HepG2 (cell line): Measurements from ENCODE around the gene NATD1. TPM values are rescaled to one million over a fixed set of nuclear protein-coding genes. Genes with fewer than 3 reads are reported as not detected.

Source experiments
- CBX5 ChIP-seq: sonication (generic); formaldehyde crosslinking; IDR thresholded peaks from 2 replicates; pipeline ENCODE4 v1.4.0; 2020; ENCODE audit warnings: missing genetic modification reagents, borderline replicate concordance
- CREB1 ChIP-seq, 2 experiments: fragments of 450-650 bp in 1 of 2; IDR thresholded peaks; 2 replicates each; pipeline ENCODE4 v1.6.1; 2016 to 2017; ENCODE audit warnings: control low read depth in 1 of 2, mild to moderate bottlenecking in 1 of 2, missing compliant biosample characterization in 1 of 2, missing genetic modification characterization in 1 of 2
- HNRNPUL1 ChIP-seq: fragments of 200-400 bp; formaldehyde crosslinking; IDR thresholded peaks from 2 replicates; pipeline ENCODE4 v1.6.1; 2017; ENCODE audit warnings: low read depth, mild to moderate bottlenecking, low read length, moderate library complexity
- IRX3 ChIP-seq: sonication (generic); formaldehyde crosslinking; IDR thresholded peaks from 2 replicates; pipeline ENCODE4 v1.8.1; 2023; ENCODE audit warnings: mild to moderate bottlenecking, low read depth, missing genetic modification reagents, borderline replicate concordance
- MATR3 ChIP-seq: sonication (generic); formaldehyde crosslinking; IDR thresholded peaks from 2 replicates; pipeline ENCODE4 v1.4.0; 2020; ENCODE audit warnings: missing genetic modification reagents
- MAZ ChIP-seq, 2 experiments: sonication (generic) in 1 of 2; formaldehyde crosslinking in 1 of 2; IDR thresholded peaks; 2 replicates each; pipeline versions ENCODE4 v1.5.0 to v1.6.1; 2012 to 2020; ENCODE audit warnings: low read depth in 2 of 2, mild to moderate bottlenecking in 2 of 2, borderline replicate concordance in 1 of 2, improper control_type of control experiment in 1 of 2, low read length in 1 of 2, missing genetic modification reagents in 1 of 2, moderate library complexity in 1 of 2
- NFIB ChIP-seq: sonication (generic); formaldehyde crosslinking; IDR thresholded peaks from 2 replicates; pipeline ENCODE4 v1.9.0; 2021; ENCODE audit warnings: missing genetic modification reagents, mild to moderate bottlenecking, borderline replicate concordance
- NFKB2 ChIP-seq: sonication (generic); formaldehyde crosslinking; IDR thresholded peaks from 2 replicates; pipeline ENCODE4 v1.4.0; 2020; ENCODE audit warnings: missing genetic modification reagents, borderline replicate concordance
- NFRKB ChIP-seq: fragments of 450-650 bp; IDR thresholded peaks from 2 replicates; pipeline ENCODE4 v1.6.1; 2017
- NPAS2 ChIP-seq: sonication (generic); formaldehyde crosslinking; IDR thresholded peaks from 2 replicates; pipeline ENCODE4 v1.8.0; 2022; ENCODE audit warnings: mild to moderate bottlenecking, missing genetic modification reagents, borderline replicate concordance
- RBAK ChIP-seq: sonication (generic); formaldehyde crosslinking; IDR thresholded peaks from 2 replicates; pipeline ENCODE4 v1.5.1; 2020; ENCODE audit warnings: mild to moderate bottlenecking, missing genetic modification reagents
- SOX5 ChIP-seq: IDR thresholded peaks from 2 replicates; pipeline ENCODE4 v1.6.1; 2016; ENCODE audit warnings: borderline replicate concordance
- THAP11 ChIP-seq: IDR thresholded peaks from 2 replicates; pipeline ENCODE4 v1.6.1; 2016; ENCODE audit warnings: missing biosample characterization, missing genetic modification reagents
- ZFP62 ChIP-seq: sonication (generic); formaldehyde crosslinking; IDR thresholded peaks from 2 replicates; pipeline ENCODE4 v1.4.0; 2020; ENCODE audit warnings: missing genetic modification reagents
- ZMYM4 ChIP-seq: sonication (generic); formaldehyde crosslinking; IDR thresholded peaks from 2 replicates; pipeline ENCODE4 v1.8.1; 2023; ENCODE audit warnings: mild to moderate bottlenecking, missing genetic modification reagents
- ZNF879 ChIP-seq: sonication (generic); formaldehyde crosslinking; IDR thresholded peaks from 2 replicates; pipeline ENCODE4 v1.8.1; 2023; ENCODE audit warnings: missing genetic modification reagents
- ZSCAN30 ChIP-seq: sonication (generic); formaldehyde crosslinking; IDR thresholded peaks from 2 replicates; pipeline ENCODE4 v1.5.0; 2020; ENCODE audit warnings: mild to moderate bottlenecking, missing genetic modification reagents
- polyA plus RNA-seq, 8 experiments: library from polyadenylated mRNA; depleted of rRNA in 3 of 8; stranded (reverse) in 7 of 8; unstranded in 1 of 8; fragments of >200 nt; fragmentation: Illumina TruSeq in 4 of 8; extraction: Trizol in 4 of 8; gene quantifications; 2 replicates each; pipeline versions ENCODE4 v1.2.1 to v1.2.3, GENCODE V29; 2011 to 2016; ENCODE audit warnings: low read depth in 4 of 8, missing spikeins in 1 of 8, mixed read lengths in 1 of 8; ENCODE audit not compliant: insufficient read depth in 1 of 8
- total RNA-seq, 5 experiments: library from RNA; depleted of rRNA; stranded (reverse); fragments of >200 nt; fragmentation: Illumina TruSeq; extraction: Trizol; gene quantifications; 2 replicates each; pipeline ENCODE4 v1.2.3, GENCODE V29; 2016; ENCODE audit warnings: low read depth in 1 of 5
- TF ChIP-seq, protein P1 (sequence below): sonication (generic); formaldehyde crosslinking; IDR thresholded peaks from 2 replicates; pipeline ENCODE4 v1.5.0; 2020; ENCODE audit warnings: mild to moderate bottlenecking, low read depth, missing genetic modification reagents, borderline replicate concordance
- TF ChIP-seq, protein P2 (sequence below): sonication (generic); formaldehyde crosslinking; IDR thresholded peaks from 2 replicates; pipeline ENCODE4 v1.5.0; 2020; ENCODE audit warnings: mild to moderate bottlenecking, missing genetic modification reagents, borderline replicate concordance
- TF ChIP-seq, protein P3 (sequence below): sonication (generic); formaldehyde crosslinking; IDR thresholded peaks from 2 replicates; pipeline ENCODE4 v1.4.0; 2020; ENCODE audit warnings: missing genetic modification reagents, low read depth, mild to moderate bottlenecking, borderline replicate concordance
- TF ChIP-seq, protein P4 (sequence below): sonication (generic); formaldehyde crosslinking; IDR thresholded peaks from 2 replicates; pipeline ENCODE4 v1.5.0; 2020; ENCODE audit warnings: mild to moderate bottlenecking, missing genetic modification reagents
- TF ChIP-seq, protein P5 (sequence below): sonication (generic); formaldehyde crosslinking; IDR thresholded peaks from 2 replicates; pipeline ENCODE4 v1.8.0; 2022; ENCODE audit warnings: mild to moderate bottlenecking, missing genetic modification reagents; ENCODE audit not compliant: insufficient replicate concordance

Gene NATD1
- total and polyA plus RNA-seq, 2 of the 13 experiments (the other 11 are each of a cell fraction or from before 2014, with no cell fraction given), result 0.31 to 2.3 TPM

DNA sequence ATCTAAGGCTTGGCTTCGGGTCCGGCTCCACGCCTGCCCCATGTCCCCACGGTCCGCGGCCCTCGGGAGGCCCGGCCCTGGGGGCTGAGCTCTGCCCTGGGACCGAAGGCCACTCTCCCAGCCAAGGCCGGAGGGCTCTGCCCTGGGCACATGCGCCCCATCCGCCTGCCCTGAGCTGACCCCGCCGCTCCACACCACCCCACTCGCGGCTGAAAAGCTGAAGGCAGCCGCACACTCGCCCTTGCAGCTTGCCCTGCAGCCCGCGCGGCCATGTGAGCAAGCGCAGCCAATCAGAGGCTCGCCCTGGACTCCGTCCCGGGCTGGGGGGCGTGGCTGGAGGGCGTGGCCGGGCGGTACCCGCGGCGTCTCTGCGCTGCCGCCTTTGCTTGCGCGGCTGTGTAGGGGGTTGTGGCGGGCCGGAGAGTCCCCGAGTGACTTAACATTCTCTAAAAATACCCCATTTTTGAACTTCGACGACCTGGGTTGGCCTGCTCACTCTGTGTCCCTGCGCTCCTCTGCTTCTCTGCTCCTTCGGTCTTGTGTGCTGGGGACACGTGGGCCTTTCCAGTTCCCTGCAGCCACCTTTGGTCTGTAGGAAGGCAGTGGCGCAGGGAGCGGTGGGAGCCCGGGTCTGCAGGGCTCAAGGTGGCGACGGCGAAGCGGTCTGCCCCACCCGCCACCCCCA lies 22.5 kb upstream of the NATD1 start (continued):
- TF ChIP-seq NPAS2, result no peak
- TF ChIP-seq, protein P1, sequence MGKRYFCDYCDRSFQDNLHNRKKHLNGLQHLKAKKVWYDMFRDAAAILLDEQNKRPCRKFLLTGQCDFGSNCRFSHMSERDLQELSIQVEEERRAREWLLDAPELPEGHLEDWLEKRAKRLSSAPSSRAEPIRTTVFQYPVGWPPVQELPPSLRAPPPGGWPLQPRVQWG (CRISPR knock-in tag), result no peak
- no peak for TF ChIP-seq ZFP62 (CRISPR knock-in tag)
- TF ChIP-seq, protein P2, sequence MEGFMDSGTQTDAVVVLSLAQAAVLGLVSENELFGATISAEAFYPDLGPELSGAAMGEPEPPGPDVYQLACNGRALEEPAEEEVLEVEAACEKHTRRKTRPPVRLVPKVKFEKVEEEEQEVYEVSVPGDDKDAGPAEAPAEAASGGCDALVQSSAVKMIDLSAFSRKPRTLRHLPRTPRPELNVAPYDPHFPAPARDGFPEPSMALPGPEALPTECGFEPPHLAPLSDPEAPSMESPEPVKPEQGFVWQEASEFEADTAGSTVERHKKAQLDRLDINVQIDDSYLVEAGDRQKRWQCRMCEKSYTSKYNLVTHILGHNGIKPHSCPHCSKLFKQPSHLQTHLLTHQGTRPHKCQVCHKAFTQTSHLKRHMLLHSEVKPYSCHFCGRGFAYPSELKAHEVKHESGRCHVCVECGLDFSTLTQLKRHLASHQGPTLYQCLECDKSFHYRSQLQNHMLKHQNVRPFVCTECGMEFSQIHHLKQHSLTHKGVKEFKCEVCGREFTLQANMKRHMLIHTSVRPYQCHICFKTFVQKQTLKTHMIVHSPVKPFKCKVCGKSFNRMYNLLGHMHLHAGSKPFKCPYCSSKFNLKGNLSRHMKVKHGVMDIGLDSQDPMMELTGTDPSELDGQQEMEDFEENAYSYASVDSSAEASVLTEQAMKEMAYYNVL, result no peak; the same call in 1 of the 2 replicates
- no peak for TF ChIP-seq MATR3
- no peak for TF ChIP-seq NFIB (CRISPR knock-in tag)
- TF ChIP-seq ZSCAN30 (CRISPR knock-in tag), result no peak
- peak; percentile 36; the same call in 1 of the 2 replicates for TF ChIP-seq THAP11 (CRISPR knock-in tag)
- peak; percentile 48; the same call in 1 of the 2 replicates for TF ChIP-seq ZMYM4 (CRISPR knock-in tag)
- TF ChIP-seq SOX5 (CRISPR knock-in tag), result no peak
- no peak for TF ChIP-seq RBAK (CRISPR knock-in tag)
- TF ChIP-seq, protein P3, sequence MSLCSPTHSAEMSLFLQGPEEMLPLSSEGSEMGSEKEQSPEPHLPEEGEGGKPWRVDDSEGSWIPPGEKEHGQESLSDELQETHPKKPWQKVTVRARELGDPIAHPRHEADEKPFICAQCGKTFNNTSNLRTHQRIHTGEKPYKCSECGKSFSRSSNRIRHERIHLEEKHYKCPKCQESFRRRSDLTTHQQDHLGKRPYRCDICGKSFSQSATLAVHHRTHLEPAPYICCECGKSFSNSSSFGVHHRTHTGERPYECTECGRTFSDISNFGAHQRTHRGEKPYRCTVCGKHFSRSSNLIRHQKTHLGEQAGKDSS, result peak; percentile 63; the same call in 1 of the 2 replicates
- TF ChIP-seq HNRNPUL1, result no peak
- no peak for TF ChIP-seq CREB1 (IDR thresholded peaks at IDR 0.05)
- no peak for TF ChIP-seq CREB1 (CRISPR knock-in tag; IDR thresholded peaks at IDR 0.05)
- TF ChIP-seq IRX3 (CRISPR knock-in tag), result no peak
- TF ChIP-seq CBX5, result no peak
- TF ChIP-seq NFRKB, result no peak
- TF ChIP-seq, protein P4, sequence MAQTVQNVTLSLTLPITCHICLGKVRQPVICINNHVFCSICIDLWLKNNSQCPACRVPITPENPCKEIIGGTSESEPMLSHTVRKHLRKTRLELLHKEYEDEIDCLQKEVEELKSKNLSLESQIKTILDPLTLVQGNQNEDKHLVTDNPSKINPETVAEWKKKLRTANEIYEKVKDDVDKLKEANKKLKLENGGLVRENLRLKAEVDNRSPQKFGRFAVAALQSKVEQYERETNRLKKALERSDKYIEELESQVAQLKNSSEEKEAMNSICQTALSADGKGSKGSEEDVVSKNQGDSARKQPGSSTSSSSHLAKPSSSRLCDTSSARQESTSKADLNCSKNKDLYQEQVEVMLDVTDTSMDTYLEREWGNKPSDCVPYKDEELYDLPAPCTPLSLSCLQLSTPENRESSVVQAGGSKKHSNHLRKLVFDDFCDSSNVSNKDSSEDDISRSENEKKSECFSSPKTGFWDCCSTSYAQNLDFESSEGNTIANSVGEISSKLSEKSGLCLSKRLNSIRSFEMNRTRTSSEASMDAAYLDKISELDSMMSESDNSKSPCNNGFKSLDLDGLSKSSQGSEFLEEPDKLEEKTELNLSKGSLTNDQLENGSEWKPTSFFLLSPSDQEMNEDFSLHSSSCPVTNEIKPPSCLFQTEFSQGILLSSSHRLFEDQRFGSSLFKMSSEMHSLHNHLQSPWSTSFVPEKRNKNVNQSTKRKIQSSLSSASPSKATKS (CRISPR knock-in tag), result no peak
- TF ChIP-seq, protein P5, sequence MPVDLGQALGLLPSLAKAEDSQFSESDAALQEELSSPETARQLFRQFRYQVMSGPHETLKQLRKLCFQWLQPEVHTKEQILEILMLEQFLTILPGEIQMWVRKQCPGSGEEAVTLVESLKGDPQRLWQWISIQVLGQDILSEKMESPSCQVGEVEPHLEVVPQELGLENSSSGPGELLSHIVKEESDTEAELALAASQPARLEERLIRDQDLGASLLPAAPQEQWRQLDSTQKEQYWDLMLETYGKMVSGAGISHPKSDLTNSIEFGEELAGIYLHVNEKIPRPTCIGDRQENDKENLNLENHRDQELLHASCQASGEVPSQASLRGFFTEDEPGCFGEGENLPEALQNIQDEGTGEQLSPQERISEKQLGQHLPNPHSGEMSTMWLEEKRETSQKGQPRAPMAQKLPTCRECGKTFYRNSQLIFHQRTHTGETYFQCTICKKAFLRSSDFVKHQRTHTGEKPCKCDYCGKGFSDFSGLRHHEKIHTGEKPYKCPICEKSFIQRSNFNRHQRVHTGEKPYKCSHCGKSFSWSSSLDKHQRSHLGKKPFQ (CRISPR knock-in tag), result peak; percentile 51
- TF ChIP-seq ZNF879 (CRISPR knock-in tag), result no peak
- no peak for TF ChIP-seq MAZ (IDR thresholded peaks at IDR 0.05; ENCODE audit: borderline replicate concordance, low read depth, low read length)
- peak; percentile 79 for TF ChIP-seq MAZ (CRISPR knock-in tag; IDR thresholded peaks at IDR 0.05; ENCODE audit: low read depth)
- peak; percentile 89 for TF ChIP-seq NFKB2 (CRISPR knock-in tag)
